Measurements from ENCODE around the gene FAM50A.

The FAM50A gene

GRCh38 chrX:154420402-154420756 lies 23.6 kb upstream of the FAM50A start:
- TF ChIP-seq CTCF (conservative IDR thresholded peaks at IDR 0.05) (no peak), ZFX (IDR thresholded peaks at IDR 0.05) (no peak)
- no peak overlapping the region for H3K27ac ChIP-seq

DNA sequence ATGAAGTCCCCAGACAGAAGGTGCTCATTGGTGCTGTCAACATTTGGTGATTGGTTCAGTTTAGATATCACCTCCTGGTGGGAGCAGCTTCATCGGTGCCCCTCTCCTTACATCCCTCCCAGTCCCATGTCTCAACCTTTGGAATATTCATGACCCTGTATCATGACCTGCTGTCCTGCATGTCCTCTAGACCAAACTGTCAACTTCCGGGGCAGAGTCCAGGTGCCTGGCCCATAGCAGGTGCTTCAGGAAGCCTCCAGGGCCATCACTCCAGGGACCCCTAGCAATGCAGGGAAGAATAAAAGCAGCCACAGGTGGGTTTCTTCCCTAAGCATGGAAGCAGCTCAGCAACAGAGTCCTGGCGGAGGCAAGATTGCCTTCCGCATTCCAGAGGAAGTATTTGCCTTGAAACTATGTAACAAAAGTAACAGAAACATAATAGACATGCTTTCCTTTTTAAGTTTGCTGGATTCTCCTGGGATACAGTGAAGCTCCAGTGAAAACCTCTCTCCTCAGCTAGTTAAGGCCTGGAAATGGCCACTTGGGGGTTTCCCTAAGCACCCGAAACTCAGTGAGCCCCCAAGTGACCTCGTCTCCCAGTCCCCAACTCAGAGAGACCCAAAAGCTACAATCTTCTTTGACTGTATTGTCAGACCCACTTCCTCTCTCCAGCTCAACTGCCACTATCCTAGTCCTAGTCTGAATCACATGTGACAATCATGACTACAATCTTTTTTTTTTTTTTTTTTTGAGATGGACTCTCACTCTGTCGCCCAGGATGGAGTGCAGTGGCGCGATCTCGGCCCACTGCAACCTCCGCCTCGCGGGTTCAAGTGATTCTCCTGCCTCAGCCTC lies 16.8 kb upstream of the FAM50A start:
- TF ChIP-seq CTCF (conservative IDR thresholded peaks at IDR 0.05) (no peak), ZFX (IDR thresholded peaks at IDR 0.05) (no peak)
- no peak overlapping the region; the same call in 1 of the 2 replicates for H3K27ac ChIP-seq

- TF ChIP-seq CTCF (conservative IDR thresholded peaks at IDR 0.05) (no peak), ZFX (IDR thresholded peaks at IDR 0.05) (peak; percentile 56; the same call in 1 of the 2 replicates)
- peak within 1 kb of the TSS; percentile 88 for H3K27ac ChIP-seq
Measured at GRCh38 chrX:154428176-154429171, 15.5 kb upstream of the FAM50A start, which contains the start of gene ATP6AP1. TSS of gene ATP6AP1 (plus strand) at chrX:154428677. CDS start at chrX:154428693, 16 bp downstream.

DNA sequence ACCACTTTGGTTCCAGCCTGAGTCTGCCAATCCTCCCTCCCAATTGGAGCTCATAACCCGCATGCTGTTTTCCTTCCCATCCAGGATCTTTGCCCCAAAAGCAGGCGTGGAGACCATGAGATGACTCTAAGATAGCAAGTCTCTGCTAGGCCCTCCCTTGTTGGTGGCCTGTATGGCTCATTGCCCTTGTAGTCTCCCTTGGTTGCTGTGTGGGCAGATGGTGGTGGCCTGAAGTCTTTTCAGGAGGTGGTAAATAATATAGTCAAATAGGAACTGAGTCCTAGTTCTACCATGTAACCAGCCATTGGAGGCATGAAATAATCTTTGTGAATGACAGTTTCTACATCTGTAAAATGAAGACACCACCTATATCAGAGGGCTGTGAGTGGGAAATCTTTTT lies 14.2 kb upstream of the FAM50A start:
- no peak for TF ChIP-seq CTCF (conservative IDR thresholded peaks at IDR 0.05)
- no peak for TF ChIP-seq ZFX (IDR thresholded peaks at IDR 0.05)
- peak overlapping the region; percentile 88; the same call in 1 of the 2 replicates for H3K27ac ChIP-seq

DNA sequence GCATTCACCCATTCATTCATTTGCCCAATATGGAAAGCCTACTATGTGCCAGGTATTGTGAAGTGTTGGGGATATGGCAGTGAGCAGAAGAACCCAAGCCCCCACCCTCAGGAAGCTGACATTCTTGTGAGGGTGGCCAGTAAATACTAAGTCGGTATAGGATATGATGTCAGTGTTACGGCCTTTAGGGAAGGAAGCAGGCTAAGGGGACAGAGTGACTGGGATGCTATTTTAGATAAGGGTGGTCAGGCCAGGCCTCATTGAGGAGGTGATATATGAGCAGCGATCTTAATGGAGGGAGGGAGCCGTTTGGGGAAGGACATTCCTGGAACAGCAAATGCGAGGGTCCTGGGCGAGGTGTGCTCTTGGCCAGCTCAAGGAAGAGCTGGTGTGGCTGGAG lies 13.5 kb upstream of the FAM50A start:
- no peak overlapping the region; the same call in 1 of the 2 replicates for H3K27ac ChIP-seq

DNA sequence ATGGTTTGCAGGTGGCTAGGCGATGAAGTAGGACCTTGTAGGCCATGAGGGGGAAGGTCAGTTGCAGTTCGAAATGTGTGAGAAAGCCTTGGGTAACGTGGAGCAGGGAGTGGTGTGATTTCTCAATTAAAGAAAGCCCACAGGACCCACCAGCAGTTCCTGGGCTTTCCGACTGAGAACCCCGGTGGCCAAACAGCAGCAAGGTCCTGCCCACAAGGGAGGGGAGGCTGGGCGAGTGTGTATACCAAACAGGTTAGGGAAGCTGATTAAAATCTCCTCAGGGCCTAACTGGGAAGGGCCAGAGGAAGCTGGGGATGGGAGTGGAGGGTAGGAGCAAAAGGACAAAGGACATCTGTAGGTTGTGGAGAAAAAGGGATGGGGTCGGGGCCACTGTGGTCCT lies 13.0 kb upstream of the FAM50A start:
- TF ChIP-seq CTCF (conservative IDR thresholded peaks at IDR 0.05) = no peak
- no peak for TF ChIP-seq ZFX (IDR thresholded peaks at IDR 0.05)
- no peak overlapping the region; the same call in 1 of the 2 replicates for H3K27ac ChIP-seq

More for the DNA sequence above, 13.5 kb upstream of the FAM50A start:
- TF ChIP-seq CTCF (conservative IDR thresholded peaks at IDR 0.05) (no peak), ZFX (IDR thresholded peaks at IDR 0.05) (no peak)
